NCI-H1436 treated with DMSO at 0.1 percent for 48 hours (cell line): ENCODE results near the gene ENSA.
"Not testable (repeated sequence)": the region's sequence is repeated elsewhere in the genome, so short reads cannot be mapped to it uniquely, and the experiment has no call there.

Experiments
- DNase-seq: peaks from one replicate; lab custom pipeline; 2025; lab: John Stamatoyannopoulos, UW

Gene ENSA

GRCh38 chr1:150580966-150581365 lies 48.4 kb downstream of the ENSA start:
- not testable (repeated sequence) for DNase-seq

- no peak for DNase-seq
These were observed 49.3 kb downstream of the ENSA start for GRCh38 chr1:150579945-150580642.

- peak; percentile 83 for DNase-seq
These were observed 50.1 kb downstream of the ENSA start, which contains the start of gene MCL1 for GRCh38 chr1:150579110-150579944. MCL1 (minus strand) TSS chr1:150579610; CDS start chr1:150579530, 80 bp downstream.

DNA sequence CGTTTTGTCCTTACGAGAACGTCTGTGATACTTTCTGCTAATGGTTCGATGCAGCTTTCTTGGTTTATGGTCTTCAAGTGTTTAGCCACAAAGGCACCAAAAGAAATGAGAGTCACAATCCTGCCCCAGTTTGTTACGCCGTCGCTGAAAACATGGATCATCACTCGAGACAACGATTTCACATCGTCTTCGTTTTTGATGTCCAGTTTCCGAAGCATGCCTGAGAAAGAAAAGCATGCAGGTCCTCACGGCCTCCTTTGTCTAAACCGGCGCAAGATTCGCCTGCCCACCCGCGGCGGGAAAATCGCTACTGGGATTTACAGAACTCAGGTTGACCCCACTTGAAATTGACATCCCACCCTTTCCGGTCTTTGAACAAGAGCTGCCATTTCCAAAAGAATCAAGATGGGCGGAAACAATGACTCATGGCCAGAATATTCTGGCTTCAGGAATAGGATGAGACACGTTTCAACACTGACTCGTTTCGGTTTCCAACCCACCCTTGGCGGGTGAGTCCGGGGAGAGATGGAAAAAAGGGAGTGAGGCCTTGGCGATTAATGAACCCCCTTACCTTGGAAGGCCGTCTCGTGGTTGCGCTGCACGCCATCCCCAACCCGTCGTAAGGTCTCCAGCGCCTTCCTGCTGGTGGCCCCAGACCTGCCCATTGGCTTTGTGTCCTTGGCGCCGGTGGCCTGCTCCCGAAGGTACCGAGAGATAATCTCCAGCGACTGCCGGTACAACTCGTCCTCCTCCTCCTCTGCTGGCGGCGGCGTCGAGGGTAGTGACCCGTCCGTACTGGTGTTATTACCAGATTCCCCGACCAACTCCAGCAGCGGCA lies 50.9 kb downstream of the ENSA start:
- no peak for DNase-seq

GRCh38 chr1:150577557-150578271 lies 51.7 kb downstream of the ENSA start:
- DNase-seq = no peak

GRCh38 chr1:150576794-150577556 lies 52.4 kb downstream of the ENSA start:
- DNase-seq = no peak

DNA sequence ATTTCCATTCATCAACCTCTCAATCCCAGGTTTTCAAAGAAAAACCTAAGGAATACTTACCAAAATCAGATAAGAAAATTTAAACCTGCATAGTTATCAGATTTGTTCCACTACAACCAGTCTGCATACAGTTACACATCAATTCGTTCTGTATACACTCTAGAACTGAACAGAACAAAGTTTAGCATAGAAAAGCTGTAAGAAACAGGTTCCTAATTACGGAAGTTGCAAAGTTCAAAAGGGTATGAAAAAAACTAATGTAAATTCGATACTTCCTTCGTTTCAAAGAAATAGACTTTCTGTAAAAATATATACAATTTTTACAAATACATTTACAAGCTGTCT lies 53.1 kb downstream of the ENSA start:
- DNase-seq = no peak

- DNase-seq = no peak
These were observed 53.7 kb downstream of the ENSA start for GRCh38 chr1:150575518-150576366.

DNA sequence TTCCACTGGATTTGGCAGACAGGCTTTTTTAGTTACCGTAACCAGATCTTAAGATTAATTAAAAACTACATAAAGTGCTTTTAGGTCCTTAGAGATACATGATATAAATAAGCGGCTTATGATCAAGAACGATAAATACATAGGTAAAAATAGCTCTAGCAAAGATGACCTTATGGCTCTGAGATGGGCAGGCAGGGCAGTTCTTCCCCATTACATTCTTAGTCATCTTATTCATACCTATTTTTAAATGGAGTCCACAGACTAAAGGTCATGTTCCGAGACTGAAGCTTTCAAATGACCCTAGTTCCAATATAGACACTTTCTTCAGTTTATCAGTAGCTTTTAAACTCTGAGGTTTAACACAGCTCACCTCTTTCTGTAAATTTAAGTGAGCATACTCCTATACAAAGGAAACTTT lies 54.3 kb downstream of the ENSA start:
- DNase-seq = no peak

GRCh38 chr1:150574260-150575071 lies 54.9 kb downstream of the ENSA start:
- DNase-seq = no peak

GRCh38 chr1:150573648-150574071 lies 55.8 kb downstream of the ENSA start:
- not testable (repeated sequence) for DNase-seq

GRCh38 chr1:150572918-150573647 lies 56.3 kb downstream of the ENSA start:
- no peak for DNase-seq
